ENCODE data around the gene FAM168A. TPM values are rescaled to one million over a fixed set of nuclear protein-coding genes. Genes with fewer than 3 reads are reported as not detected.

The FAM168A gene
- total and polyA plus RNA-seq, 9 of the 15 experiments (the other 6 are each of a cell fraction or from before 2014, with no cell fraction given), result 0.44 to 7.2 (median 2.9) TPM

GRCh38 chr11:73481626-73482025 is 116.3 kb downstream of the FAM168A start:
- no peaks in the 10 kb centered on the region for H3K9me3 ChIP-seq (replicated peaks; ENCODE audit: control insufficient read depth, insufficient read depth, low read depth, low read length)
- TF ChIP-seq ZBTB26 (CRISPR knock-in tag; IDR thresholded peaks at IDR 0.05), result no peak
- TF ChIP-seq TBL1XR1 (IDR thresholded peaks at IDR 0.05; ENCODE audit: low read length in 2 of 2), result no peak
- no peak for TF ChIP-seq FOXA1 (IDR thresholded peaks at IDR 0.05; ENCODE audit: borderline replicate concordance)
- no peak for TF ChIP-seq CC2D1A (IDR thresholded peaks at IDR 0.05)
- no peak for TF ChIP-seq ZNF609 (CRISPR knock-in tag; IDR thresholded peaks at IDR 0.05; ENCODE audit: borderline replicate concordance)
- TF ChIP-seq, protein P1, sequence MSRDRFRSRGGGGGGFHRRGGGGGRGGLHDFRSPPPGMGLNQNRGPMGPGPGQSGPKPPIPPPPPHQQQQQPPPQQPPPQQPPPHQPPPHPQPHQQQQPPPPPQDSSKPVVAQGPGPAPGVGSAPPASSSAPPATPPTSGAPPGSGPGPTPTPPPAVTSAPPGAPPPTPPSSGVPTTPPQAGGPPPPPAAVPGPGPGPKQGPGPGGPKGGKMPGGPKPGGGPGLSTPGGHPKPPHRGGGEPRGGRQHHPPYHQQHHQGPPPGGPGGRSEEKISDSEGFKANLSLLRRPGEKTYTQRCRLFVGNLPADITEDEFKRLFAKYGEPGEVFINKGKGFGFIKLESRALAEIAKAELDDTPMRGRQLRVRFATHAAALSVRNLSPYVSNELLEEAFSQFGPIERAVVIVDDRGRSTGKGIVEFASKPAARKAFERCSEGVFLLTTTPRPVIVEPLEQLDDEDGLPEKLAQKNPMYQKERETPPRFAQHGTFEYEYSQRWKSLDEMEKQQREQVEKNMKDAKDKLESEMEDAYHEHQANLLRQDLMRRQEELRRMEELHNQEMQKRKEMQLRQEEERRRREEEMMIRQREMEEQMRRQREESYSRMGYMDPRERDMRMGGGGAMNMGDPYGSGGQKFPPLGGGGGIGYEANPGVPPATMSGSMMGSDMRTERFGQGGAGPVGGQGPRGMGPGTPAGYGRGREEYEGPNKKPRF (IDR thresholded peaks at IDR 0.05; ENCODE audit: low read depth, low read length), result no peak
- no peak for TF ChIP-seq HSF4 (CRISPR knock-in tag; IDR thresholded peaks at IDR 0.05; ENCODE audit: borderline replicate concordance)
- H3K4me2 ChIP-seq (ENCODE audit: insufficient read depth, low read length), result no peak overlapping the region
- no peak overlapping the region for H3K4me3 ChIP-seq
- intact Hi-C loops (cut with micrococcal nuclease) (no loop called here), in situ Hi-C loops (cut with MboI) (no loop called here)
- no peak overlapping the region for H3K27ac ChIP-seq (ENCODE audit: extremely low read depth, low read depth, low read length)
- no peaks in the 10 kb centered on the region for H3K27me3 ChIP-seq (ENCODE audit: control insufficient read depth in 2 of 2, insufficient read depth in 2 of 2, low read length in 2 of 2)
- H3K9me1 ChIP-seq (ENCODE audit: control insufficient read depth, insufficient read depth, low read length), result no peaks in the 10 kb centered on the region
- H3K36me3 ChIP-seq (ENCODE audit: control insufficient read depth, insufficient read depth, low read length), result no peaks in the 10 kb centered on the region
- DNase-seq (ENCODE audit: extremely low read depth in 1 of 4, low spot score in 3 of 4) (no peak), FAIRE-seq (no peak), ATAC-seq (no peak)
- POLR2A ChIA-PET, result interaction anchor here (1.1 kb wide), 1 partner anchor 17 kb away, joined by 6 read pairs; no protein-coding TSS in a partner anchor
- no peak overlapping the region for H2AFZ ChIP-seq (ENCODE audit: low read depth, low read length)
- H3K79me2 ChIP-seq (ENCODE audit: control insufficient read depth, insufficient read depth, low read length), result no peaks in the 10 kb centered on the region
- H3K4me1 ChIP-seq (replicated peaks in 1 of 2; ENCODE audit: control insufficient read depth in 2 of 2, insufficient read depth in 2 of 2, low read length in 2 of 2), result no peaks in the 10 kb centered on the region
- CTCF ChIA-PET (ENCODE audit: low intra/inter-chr PET ratio), result no interaction called here
- WGBS (ENCODE audit: insufficient coverage, low coverage, missing lambda C conversion rate), result 8% methylated on average over 1 of the region's 1 CpG
- H3K9ac ChIP-seq (ENCODE audit: insufficient read depth in 1 of 2, low read depth in 2 of 2, low read length in 2 of 2), result no peak overlapping the region
- H4K20me1 ChIP-seq (replicated peaks; ENCODE audit: control insufficient read depth, insufficient read depth, low read length), result no peaks in the 10 kb centered on the region
- BruUV-seq (replicated peaks), result no TSS peak
